Neural progenitor cell (in vitro differentiated cells): ENCODE measurements around the gene SRRM4.

Source experiments
- EZH2 ChIP-seq: fragments of 200-600 bp; sonication (generic); IDR thresholded peaks from 2 replicates; pipeline ENCODE4 v1.6.1; 2017; ENCODE audit warnings: antibody characterized with exemption, mild to moderate bottlenecking, moderate library complexity
- EZH2phosphoT487 ChIP-seq: fragments of 200-600 bp; sonication (generic); IDR thresholded peaks from 2 replicates; pipeline ENCODE4 v1.6.1; 2017; ENCODE audit warnings: antibody characterized with exemption
- TF ChIP-seq, protein P1 (sequence below): fragments of 200-600 bp; sonication (generic); IDR thresholded peaks from 2 replicates; pipeline ENCODE4 v1.5.1; 2017; ENCODE audit warnings: antibody characterized with exemption, mild to moderate bottlenecking

DNA sequence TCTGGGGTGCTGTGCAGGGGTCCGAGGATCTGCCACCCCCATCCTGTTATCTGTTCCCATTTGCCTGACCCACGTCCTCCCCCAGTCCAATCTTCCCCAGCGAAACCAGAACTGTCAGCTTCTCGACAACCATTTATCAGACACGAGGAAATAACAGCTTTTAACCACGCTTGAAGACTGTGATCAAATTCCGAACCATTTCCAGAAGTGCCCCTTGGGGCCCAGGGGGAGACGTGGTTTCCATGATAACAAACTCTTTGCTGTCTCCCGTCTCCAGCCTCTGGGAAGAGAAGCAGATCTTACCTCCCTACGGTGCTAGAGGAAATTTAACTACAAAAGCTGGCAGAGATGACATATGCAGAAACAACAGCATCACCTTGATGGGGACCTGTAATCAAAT, 35.1 kb upstream of the SRRM4 start:
- TF ChIP-seq, protein P1, sequence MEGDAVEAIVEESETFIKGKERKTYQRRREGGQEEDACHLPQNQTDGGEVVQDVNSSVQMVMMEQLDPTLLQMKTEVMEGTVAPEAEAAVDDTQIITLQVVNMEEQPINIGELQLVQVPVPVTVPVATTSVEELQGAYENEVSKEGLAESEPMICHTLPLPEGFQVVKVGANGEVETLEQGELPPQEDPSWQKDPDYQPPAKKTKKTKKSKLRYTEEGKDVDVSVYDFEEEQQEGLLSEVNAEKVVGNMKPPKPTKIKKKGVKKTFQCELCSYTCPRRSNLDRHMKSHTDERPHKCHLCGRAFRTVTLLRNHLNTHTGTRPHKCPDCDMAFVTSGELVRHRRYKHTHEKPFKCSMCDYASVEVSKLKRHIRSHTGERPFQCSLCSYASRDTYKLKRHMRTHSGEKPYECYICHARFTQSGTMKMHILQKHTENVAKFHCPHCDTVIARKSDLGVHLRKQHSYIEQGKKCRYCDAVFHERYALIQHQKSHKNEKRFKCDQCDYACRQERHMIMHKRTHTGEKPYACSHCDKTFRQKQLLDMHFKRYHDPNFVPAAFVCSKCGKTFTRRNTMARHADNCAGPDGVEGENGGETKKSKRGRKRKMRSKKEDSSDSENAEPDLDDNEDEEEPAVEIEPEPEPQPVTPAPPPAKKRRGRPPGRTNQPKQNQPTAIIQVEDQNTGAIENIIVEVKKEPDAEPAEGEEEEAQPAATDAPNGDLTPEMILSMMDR: no peak
- TF ChIP-seq EZH2: no peak
- no peak for TF ChIP-seq EZH2phosphoT487
